ENCODE data around the gene TEX51. TPM values are rescaled to one million over a fixed set of nuclear protein-coding genes. Genes with fewer than 3 reads are reported as not detected.

Gene TEX51
- total RNA-seq: not detected

GRCh38 chr2:126898636-126899035, at the start of gene TEX51:
Gene TEX51 (plus strand): TSS chr2:126898890. CDS start chr2:126898919, 29 bp downstream.
- no peak for DNase-seq

GRCh38 chr2:126849054-126849453, 49.6 kb upstream of the TEX51 start:
- no peak for DNase-seq

GRCh38 chr2:126849486-126849885, 49.2 kb upstream of the TEX51 start:
- no peak for DNase-seq

GRCh38 chr2:126849991-126850535, 48.6 kb upstream of the TEX51 start:
- DNase-seq: no peak

- no peak for DNase-seq
Observed at GRCh38 chr2:126850940-126851339, 47.8 kb upstream of the TEX51 start.

GRCh38 chr2:126851756-126852155, 46.9 kb upstream of the TEX51 start:
- no peak for DNase-seq

- no peak for DNase-seq
Observed at GRCh38 chr2:126852361-126852760, 46.3 kb upstream of the TEX51 start.

GRCh38 chr2:126855606-126856005, 43.1 kb upstream of the TEX51 start:
- no peak for DNase-seq

- no peak for DNase-seq
Observed at GRCh38 chr2:126856403-126856802, 42.3 kb upstream of the TEX51 start.

- DNase-seq: no peak
Observed at GRCh38 chr2:126857502-126857901, 41.2 kb upstream of the TEX51 start.

GRCh38 chr2:126858013-126858412, 40.7 kb upstream of the TEX51 start:
- DNase-seq: peak; percentile 7

GRCh38 chr2:126858436-126858835, 40.3 kb upstream of the TEX51 start:
- no peak for DNase-seq

- DNase-seq: no peak
Observed at GRCh38 chr2:126858991-126859390, 39.7 kb upstream of the TEX51 start.

GRCh38 chr2:126859631-126860030, 39.1 kb upstream of the TEX51 start:
- no peak for DNase-seq

- no peak for DNase-seq
Observed at GRCh38 chr2:126860385-126860784, 38.3 kb upstream of the TEX51 start.

GRCh38 chr2:126862730-126863129, 36.0 kb upstream of the TEX51 start:
- DNase-seq: no peak

- DNase-seq: no peak
Observed at GRCh38 chr2:126863336-126864015, 35.2 kb upstream of the TEX51 start.

GRCh38 chr2:126864861-126865260, 33.8 kb upstream of the TEX51 start:
- no peak for DNase-seq

GRCh38 chr2:126866451-126866850, 32.2 kb upstream of the TEX51 start:
- DNase-seq: no peak

- DNase-seq: no peak
Observed at GRCh38 chr2:126874961-126875360, 23.7 kb upstream of the TEX51 start.

GRCh38 chr2:126876631-126877030, 22.1 kb upstream of the TEX51 start:
- DNase-seq: no peak

GRCh38 chr2:126877041-126877440, 21.6 kb upstream of the TEX51 start:
- no peak for DNase-seq

GRCh38 chr2:126877861-126878565, 20.7 kb upstream of the TEX51 start:
- DNase-seq: no peak

GRCh38 chr2:126878601-126879000, 20.1 kb upstream of the TEX51 start:
- DNase-seq: no peak

Data from skin of body (tissue), 2 donors.